ENCODE data around the gene ADI1. TPM values are rescaled to one million over a fixed set of nuclear protein-coding genes. Genes with fewer than 3 reads are reported as not detected.
A peak's percentile ranks its signal among the peaks of the same experiment; 100 is the strongest.

The ADI1 gene
- total and polyA plus RNA-seq, 7 donors: 42.5 to 137 (median 43.7) TPM

GRCh38 chr2:3558205-3559014 is 39.1 kb upstream of the ADI1 start, which contains the start of gene RNASEH1:
RNASEH1 (minus strand) TSS chr2:3558333; CDS start chr2:3558260, 73 bp downstream.
- peak; percentile 98 to 99 (median 98) for ATAC-seq
- intact Hi-C loops (cut with DNase I): loop anchor here (2.0 to 5.0 kb wide), 3 partner anchors 16 to 86 kb away; partner anchors contain the start of genes RPS7 (in 2 of the 2) and ADI1 (in 1 of the 2)
- peak within 1 kb of the TSS; percentile 97 for H3K27ac ChIP-seq

GRCh38 chr2:3557639-3558204 is 38.4 kb upstream of the ADI1 start:
- no peak for ATAC-seq
- intact Hi-C loops (cut with DNase I): loop anchor here (2.0 to 5.0 kb wide), 3 partner anchors 17 to 85 kb away; partner anchors contain the start of genes RPS7 (in 2 of the 2) and ADI1 (in 1 of the 2)

More at GRCh38 chr2:3558205-3559014, 39.1 kb upstream of the ADI1 start, which contains the start of gene RNASEH1:
- TF ChIP-seq CTCF (IDR thresholded peaks at IDR 0.05): no peak
- no peaks in the 10 kb centered on the region for H3K27me3 ChIP-seq (ENCODE audit: insufficient read depth in 3 of 3, low read length in 2 of 3)
- H3K4me1 ChIP-seq: peaks cover 14% of the 10 kb centered on the region
- peak within 1 kb of the TSS; percentile 97 for H3K4me3 ChIP-seq
- H3K9me3 ChIP-seq: no peaks in the 10 kb centered on the region
- peak; percentile 99 for DNase-seq
- WGBS, 3 donors: 0 to 1% (median 0%) methylated on average over 37 to 67 of the region's 67 CpGs
- H3K36me3 ChIP-seq (ENCODE audit: insufficient read depth in 1 of 2, low read depth in 1 of 2): peaks cover 4 to 53% of the 10 kb centered on the region in 2 donors

GRCh38 chr2:3553946-3554345 is 34.6 kb upstream of the ADI1 start:
- 79 to 86% (median 80%) methylated on average over 10 of the region's 10 CpGs for WGBS, 3 donors
- H3K4me3 ChIP-seq: no peak overlapping the region
- H3K4me1 ChIP-seq: peaks cover 12% of the 10 kb centered on the region
- intact Hi-C loops (cut with DNase I): no loop called here
- H3K9me3 ChIP-seq: no peaks in the 10 kb centered on the region
- peaks cover 10 to 74% of the 10 kb centered on the region in 2 donors for H3K36me3 ChIP-seq (ENCODE audit: insufficient read depth in 1 of 2, low read depth in 1 of 2)
- ATAC-seq (no peak), DNase-seq (peak in 1 of 2 donors; percentile 28)
- TF ChIP-seq CTCF (IDR thresholded peaks at IDR 0.05): no peak
- H3K27ac ChIP-seq: no peak overlapping the region
- H3K27me3 ChIP-seq (ENCODE audit: insufficient read depth in 3 of 3, low read length in 2 of 3): no peaks in the 10 kb centered on the region

More at GRCh38 chr2:3557639-3558204, 38.4 kb upstream of the ADI1 start:
- Histone ChIP-seq H3K27ac (peak overlapping the region; percentile 97), H3K9me3 (no peaks in the 10 kb centered on the region), H3K36me3 (ENCODE audit: insufficient read depth in 1 of 2, low read depth in 1 of 2) (peaks cover 4 to 59% of the 10 kb centered on the region in 2 donors), H3K4me1 (peaks cover 14% of the 10 kb centered on the region), H3K27me3 (ENCODE audit: insufficient read depth in 3 of 3, low read length in 2 of 3) (no peaks in the 10 kb centered on the region), H3K4me3 (peak overlapping the region; percentile 97)
- DNase-seq: no peak
- 0 to 1% (median 0%) methylated on average over 38 to 40 of the region's 40 CpGs for WGBS, 3 donors
- TF ChIP-seq CTCF (IDR thresholded peaks at IDR 0.05): no peak

- Histone ChIP-seq H3K9me3 (no peaks in the 10 kb centered on the region), H3K4me3 (no peak overlapping the region), H3K27ac (no peak overlapping the region), H3K4me1 (no peaks in the 10 kb centered on the region), H3K27me3 (ENCODE audit: insufficient read depth in 3 of 3, low read length in 2 of 3) (no peaks in the 10 kb centered on the region), H3K36me3 (ENCODE audit: insufficient read depth in 1 of 2, low read depth in 1 of 2) (peaks cover 17 to 96% of the 10 kb centered on the region in 2 donors)
- intact Hi-C loops (cut with DNase I): no loop called here
- ATAC-seq: no peak
- WGBS, 3 donors: 91 to 96% (median 96%) methylated on average over 2 of the region's 2 CpGs
- no peak for TF ChIP-seq CTCF (IDR thresholded peaks at IDR 0.05)
- no peak for DNase-seq
These were observed 28.6 kb upstream of the ADI1 start for GRCh38 chr2:3547915-3548314.

Data from psoas muscle (tissue), 8 donors.